Epidermal melanocyte (primary cell): Measurements from ENCODE around the gene GHR.

Experiments
- DNase-seq: peaks from one replicate; pipeline ENCODE4 v3.0.0; 2011; ENCODE audit warnings: low spot score; ENCODE audit not compliant: insufficient read length

GHR gene

DNA sequence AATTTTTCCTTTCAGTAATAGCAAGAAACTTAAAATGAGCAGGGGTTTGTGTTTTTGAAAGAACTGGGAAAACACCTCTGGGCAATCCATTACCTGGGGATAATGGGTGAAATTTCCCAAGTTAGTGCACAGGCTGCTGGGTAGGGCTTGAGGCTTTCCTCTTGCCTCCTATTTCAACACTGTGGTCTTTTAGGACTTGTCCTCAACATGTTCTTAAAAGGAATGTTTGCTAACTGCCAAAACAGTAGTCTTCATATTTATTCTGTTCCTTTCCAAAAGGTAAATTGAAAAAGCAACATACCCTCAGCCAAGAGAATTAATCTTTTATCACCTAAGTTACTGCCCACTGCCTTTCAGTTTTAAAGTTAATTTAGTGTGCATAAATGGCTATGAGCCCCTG lies 175.1 kb downstream of the GHR start:
- DNase-seq, result no peak

DNA sequence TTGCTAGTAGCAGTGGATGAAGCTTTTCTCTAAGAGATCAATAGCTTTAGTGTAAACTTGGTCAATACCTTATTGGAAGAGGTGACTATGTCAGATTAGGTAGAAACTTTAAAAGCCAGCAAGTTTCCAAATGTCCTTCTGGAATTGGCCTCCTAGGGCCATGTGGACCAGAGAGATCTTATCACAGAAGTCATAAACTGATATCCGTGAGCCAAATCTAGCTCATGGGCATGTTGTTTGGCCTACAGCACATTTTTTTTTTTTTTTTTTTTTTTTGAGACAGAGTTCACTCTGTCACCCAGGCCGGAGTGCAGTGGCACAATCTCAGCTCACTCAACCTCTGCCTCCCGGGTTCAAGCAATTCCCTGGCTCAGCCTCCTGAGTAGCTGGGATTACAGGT lies 175.9 kb downstream of the GHR start:
- no peak for DNase-seq

DNA sequence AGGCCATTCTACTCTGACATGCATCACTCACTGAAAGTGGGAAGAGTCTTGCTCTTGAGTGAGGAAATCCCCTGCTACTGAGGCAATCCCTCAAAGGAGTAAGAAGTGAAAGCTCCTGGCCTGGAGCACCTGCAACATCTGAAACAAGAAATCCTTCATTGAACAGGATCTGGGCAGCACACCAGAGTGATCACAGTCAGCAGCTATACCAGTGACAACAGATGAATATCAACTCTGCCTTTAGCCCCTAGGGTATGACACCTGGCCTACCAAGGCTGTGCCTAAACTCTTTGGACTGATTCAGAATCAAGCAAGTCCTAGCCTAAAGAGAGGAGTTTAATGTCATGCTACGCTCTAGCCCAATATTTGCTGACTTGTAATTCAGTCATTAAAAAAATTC lies 177.2 kb downstream of the GHR start:
- no peak for DNase-seq

DNA sequence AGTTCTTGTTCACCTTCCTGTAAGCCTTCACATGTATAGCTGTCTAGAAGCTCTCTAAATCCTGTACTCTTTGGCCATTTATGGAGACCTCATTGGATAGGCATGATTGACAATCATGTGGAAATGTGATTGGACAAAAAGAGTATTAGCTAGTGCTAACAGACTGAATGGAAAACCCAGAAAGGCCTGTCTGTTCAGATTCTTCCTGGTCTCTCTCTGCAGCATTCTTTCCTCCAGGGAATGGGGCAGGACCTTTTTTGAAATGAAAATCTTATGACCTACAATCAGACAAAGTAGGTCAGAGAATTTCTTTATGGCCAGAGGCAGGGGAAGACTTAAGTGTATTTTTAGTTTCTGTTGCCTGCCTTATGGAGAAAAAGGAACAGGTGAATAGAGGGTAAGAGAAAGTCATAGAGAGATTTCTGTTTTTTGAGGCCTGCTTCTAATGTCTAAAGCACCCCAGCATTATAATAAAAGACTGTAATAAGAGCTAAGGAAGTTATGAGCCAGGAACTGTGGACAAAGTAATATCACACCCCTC lies 181.0 kb downstream of the GHR start:
- DNase-seq, result no peak

DNA sequence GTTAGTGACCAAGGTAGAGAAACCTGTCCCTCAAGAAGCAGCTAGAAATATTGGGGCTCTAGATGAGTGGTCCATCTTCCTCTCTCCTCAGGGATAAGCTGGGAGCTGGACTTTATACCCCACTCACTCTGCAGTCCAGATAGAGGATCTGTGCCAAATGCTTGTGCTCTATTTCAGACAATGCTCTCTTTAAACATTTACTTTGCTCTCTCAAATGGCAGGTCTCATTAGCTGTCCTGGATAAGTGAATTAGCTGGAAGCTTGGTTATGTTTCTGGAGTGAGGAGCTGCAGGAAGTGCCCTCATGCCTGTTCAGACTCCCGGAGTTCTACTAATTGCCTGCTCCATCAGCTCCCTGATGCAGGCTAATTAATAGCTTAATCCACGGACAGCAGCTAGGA lies 182.3 kb downstream of the GHR start:
- DNase-seq, result no peak

DNA sequence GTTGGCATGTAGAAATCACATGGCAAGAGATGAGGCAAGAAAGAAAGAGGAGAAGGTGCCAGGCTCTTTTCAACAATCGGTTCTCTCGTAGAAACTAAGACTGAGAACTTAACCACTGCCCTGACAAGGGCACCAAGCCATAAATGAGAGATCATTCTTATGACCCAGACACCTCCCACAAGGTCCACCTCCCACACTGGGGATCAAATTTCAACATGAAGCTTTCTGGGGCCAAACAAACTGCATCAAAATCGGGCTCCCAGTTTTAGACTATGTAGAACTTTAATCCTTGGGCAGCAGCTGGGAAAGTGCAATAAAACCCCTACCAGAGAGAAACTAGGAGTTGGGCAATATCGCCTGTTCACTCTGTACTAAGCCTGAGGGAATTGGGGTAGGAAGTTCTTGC lies 183.2 kb downstream of the GHR start:
- no peak for DNase-seq

DNA sequence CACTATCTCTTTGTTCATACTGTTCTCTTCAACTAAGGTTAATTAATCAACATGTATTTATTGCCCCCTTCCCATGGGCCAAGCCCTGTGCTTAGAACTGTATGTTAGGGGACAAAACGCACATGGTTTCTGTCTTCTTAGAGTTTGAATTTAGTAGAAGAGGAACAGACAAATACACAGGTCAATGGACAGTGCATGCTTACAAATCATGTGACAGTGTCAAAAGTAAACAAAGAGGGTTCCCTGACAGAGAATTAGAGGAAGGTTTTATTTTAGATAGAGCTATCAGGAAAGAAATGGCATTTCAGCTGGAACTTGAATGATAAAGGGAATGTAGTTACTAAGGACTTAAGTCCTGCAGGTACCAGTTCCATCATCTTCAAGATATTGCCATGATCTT lies 188.2 kb downstream of the GHR start:
- DNase-seq, result no peak

DNA sequence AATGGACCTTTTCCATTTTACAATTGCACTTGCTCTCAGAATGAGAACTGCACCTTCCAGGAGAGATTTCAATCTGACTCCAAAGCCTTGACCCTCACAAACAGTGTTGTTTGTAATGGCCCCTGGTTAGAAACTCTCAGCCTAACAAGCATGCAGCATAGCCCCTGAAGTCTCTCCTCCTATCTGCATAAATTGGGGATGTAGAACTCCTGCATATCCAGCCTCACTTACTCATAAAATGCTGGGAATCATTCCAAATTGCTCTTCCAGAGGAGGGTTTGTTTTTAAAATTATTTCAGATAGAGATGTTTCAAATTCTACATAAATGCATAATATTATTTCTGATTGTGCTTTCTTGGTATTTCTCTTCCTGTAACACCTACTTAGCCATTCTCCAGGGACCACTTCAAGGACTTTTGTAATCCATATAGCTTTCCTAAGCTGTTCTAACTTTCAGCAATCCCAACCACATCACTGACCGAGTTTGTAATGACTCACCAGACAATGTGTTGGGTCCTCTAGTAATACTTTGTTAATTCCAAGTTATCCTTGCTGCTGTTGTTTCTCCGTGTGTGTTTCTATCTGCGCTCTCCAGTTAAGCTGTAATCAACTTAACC lies 189.6 kb downstream of the GHR start:
- no peak for DNase-seq

DNA sequence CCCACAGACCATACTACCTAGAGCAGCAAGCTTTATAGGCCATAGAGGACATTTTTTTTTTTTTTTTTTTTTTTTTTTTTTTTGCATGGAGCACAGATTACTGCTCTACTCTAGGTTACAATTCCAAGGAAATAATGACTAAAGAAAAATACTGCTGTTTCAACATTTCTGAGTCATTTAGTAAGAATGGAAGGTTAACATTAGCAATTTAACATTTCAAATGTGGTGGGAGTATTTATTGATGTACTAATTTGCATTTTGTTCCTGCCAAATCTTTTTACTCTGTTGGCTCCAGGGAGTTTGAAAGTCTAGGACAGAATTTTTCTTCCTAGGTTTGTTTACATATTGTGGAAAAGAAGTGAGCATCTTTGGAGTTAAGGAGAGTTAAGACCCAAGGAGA lies 191.3 kb downstream of the GHR start:
- no peak for DNase-seq

DNA sequence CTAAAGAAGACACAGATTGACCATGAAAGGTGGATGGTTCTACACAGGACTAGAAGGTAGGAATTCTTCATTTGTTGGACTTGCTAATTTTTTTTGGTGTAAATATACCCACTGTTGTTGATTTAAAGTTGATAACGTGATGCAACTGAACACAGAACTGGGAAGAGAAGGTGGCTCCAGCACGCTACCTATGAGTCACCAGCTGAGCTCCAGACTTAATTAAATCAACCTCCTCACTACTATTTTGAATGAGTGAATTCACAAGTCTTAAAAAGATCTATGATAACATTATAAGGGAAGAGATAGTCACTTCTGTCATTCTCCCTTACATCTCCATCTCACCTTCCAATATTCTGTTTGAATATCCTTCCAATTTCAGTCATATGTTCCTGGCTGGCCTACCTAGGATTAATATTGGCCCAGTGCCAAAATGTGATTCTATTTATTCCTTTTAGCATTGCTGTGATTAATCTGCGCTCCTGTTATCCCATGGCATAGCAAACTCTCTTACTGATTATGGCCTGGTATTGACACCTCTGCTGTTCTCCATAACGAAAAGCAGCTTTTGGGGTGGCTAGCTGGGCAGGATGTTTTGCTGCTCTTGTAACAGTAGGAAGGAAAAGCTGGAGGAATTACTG lies 197.5 kb downstream of the GHR start:
- no peak for DNase-seq

DNA sequence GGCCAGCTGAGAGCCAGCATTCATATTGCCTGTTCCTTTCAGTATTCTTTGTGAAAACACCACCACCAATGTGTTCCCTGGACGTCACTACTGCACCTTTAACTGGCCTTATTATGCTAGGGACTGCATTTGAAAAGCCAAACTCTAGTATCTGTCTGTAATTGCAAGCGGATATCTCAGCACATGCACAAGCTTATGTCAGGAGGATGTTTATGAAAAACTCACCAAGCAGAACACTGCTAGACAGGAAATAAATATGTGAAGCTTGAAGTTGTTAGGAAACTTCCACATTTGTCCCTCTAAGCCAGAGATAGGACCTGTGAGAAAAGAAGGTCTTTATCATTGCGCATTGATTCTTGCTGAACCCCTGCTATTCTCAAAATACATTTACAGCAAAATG lies 198.0 kb downstream of the GHR start:
- no peak for DNase-seq

DNA sequence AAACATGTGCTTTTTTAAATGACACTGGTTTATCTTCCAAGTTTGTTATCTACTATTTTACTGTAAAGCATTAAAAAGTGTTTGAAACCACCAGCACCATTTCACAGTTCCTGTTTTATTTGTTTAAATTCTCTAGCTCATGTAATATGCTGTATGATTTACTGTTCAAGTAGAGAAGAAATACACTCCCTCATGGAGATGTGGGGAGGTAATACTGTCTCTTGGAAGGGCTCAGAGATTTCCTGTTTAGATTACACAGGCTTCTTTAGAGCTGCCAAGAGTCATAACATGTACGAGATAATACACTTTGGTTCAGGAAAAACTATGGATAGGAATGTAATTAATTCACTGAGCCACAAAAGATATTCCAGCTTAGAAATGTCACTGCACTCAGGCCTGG lies 198.4 kb downstream of the GHR start:
- DNase-seq, result no peak

DNA sequence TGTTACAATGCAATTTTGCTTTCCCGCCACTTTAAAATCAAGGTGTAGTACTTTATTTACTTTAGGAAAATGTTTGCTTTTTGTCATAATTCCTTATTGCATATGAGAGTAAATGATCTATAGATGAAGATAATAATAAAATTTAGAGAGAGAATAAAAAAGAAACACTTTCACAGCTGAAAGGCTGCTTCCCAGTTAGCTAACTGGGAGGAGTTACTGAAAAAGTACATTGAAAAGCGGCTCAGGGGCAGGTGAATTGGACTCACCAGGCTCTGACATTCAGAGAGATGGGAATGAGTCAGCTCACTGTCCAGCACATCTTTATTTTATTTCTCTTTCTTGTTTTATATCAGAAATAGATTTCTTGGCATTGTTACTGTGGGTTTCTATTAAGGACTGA lies 201.7 kb downstream of the GHR start:
- no peak for DNase-seq

DNA sequence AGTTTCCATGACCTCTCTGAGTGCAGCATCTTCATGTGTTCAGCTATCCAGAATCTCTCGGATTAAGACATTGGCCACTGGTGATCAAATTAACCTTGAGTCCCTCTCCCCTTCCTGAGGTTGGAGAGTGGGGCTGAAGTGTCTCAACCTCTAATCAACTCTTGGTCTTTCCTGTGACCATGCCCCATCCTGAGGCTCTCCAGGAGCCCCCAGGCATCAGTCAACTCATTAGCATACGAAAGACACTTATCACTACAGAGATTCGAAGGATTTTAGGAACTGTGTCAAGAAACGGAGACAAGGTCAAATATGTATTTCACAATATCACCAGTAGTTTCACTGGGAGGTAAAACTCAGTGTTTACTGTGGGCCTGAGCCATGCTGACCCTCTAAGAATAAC lies 203.2 kb downstream of the GHR start:
- no peak for DNase-seq

DNA sequence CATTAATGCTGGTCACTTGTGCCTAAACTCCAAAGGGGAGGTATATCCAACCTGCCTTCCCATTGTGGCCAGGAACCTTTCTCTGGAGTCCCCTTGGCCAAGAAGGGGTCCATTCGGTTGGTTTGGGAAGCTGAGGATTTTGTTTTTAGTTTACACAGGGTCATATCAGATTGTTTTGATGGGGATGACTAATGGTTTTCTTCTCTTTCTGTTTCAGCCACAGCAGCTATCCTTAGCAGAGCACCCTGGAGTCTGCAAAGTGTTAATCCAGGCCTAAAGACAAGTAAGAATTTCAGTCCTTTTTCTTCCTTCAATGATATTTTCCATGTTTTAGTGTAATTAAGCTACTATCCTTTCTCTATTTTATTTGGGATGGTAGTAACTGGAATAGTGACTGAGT lies 205.6 kb downstream of the GHR start:
- DNase-seq, result no peak

DNA sequence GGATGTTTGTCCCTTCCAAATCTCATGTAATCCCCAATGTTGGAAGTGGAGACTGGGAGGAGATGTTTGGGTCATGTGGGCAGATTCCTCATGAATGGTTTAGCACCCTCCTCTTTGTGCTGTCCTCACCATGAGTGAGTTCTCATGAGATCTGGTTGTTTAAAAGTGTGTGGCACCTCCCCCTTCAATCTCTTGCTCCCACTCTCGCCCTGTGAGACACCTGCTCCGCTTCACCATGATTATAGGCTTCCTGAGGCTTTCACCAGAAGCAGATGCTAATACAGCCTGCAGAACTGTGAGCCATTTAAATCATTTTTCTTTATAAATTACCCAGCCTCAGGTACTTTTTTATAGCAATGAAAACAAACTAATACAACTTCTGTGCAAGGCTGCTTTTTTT lies 206.0 kb downstream of the GHR start:
- DNase-seq, result no peak

DNA sequence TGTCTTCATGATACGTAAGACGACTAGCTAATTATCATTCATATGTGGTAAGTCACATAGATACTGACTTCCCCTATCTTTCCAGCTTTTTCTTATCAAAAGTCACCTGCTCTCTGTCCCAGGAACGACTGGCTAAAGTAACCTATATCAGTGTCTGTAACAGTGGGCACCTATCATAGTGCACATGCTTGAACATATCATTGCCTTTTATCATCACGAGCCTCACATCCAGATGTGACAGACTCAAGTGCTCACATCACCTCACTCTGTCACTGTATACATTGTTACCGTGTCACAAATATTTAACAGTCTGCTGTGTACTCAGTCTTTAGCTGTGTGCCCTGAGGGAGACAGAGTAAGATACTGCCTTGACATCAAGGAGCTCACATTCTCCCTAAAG lies 208.0 kb downstream of the GHR start:
- DNase-seq, result no peak

DNA sequence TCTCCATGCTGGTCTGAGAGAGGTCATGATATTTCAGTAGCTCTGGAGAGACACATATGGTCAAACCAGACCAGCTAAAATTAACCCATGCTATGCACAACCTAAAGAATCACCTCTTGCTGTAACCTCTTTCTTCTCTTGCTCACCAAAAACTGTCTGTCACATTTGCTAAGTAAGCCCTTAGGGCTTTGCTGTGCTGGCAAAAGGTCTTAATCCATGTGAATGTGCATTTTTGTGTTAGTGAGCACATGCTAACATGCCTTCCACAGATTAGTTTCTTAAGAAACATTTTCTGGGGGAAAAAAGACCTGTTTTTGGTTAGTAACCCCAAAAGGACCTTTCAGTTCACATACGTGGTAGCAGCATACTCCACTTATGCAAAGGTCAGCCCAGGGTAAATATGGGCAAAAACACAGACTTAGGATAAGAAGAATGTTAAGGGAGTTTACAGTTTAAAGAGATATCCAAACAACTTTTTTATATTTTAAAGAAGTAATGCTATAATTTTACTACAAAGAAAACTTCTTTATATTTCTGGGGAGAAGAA lies 209.2 kb downstream of the GHR start:
- DNase-seq, result no peak

DNA sequence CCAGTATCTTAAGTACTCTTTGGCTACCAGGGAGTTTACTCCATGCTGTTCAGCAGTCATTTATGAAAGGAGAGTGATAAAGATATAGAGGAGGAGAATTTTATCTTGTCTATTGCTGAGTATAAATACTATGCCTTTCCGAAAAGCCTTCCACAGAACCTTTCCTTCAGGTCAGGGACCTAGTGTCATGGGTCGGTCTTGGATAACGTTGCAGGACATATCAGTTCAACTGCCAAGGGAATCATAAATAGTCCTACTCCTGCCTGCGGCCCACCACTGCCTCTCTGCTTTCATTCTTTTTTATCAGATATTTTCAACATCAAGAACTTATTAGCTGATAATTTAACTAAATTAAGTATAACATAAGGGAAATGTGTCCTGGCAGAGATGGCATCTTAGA lies 211.3 kb downstream of the GHR start:
- DNase-seq, result no peak

DNA sequence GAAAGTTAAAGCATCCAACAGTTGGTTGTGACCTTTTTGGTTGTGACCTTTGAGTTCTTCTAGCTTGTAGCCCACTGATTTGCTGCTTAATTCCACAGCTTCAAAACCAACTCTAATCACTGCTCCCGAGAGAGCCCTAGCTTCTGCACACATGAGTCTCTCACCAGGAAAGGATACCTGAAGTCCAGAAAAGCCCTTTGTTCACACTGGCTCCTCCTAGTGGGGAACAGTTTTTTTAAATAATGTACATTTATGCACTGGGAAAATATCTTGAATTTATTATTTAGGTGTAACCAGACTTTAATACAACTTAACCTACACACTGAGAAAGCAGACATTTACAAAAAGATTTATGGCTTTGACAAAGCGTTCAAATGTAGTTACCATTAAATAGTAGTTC lies 213.2 kb downstream of the GHR start:
- DNase-seq, result no peak

DNA sequence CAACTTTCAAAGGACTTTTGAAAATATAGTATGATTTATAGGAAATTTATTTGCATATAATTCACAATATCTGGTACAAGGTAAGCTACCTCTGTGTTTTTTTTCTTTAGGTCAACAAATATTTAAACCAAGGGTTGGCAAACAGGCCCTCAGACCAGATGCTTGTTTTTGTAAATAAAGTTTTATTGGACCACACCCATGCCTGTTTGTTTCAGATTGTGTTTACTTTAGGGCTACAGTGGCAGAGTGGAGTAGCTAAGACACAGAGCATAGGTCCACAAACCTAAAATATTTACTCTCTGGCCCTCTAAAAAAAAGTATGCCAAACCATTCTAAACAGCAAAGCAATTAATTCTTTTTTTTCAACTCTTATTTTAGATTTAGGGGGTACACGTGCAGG lies 213.7 kb downstream of the GHR start:
- DNase-seq, result no peak

DNA sequence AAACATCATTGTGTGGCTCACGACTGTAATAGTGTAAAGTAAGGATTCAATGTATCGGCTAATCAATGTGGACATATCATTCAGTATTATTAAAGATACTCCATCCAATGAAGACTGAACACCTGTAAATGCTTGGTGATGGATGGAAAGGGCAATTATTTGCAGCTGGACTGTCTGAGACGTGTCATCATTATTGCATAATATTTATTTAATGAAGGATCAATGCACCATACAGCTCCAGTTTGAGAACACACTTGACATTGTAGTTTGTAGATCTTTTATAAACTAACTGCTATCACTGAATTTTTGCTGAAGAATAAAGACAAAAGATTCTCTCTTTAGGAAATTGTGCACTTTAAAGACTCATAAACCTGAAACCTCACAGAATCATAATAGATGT lies 215.7 kb downstream of the GHR start:
- no peak for DNase-seq

DNA sequence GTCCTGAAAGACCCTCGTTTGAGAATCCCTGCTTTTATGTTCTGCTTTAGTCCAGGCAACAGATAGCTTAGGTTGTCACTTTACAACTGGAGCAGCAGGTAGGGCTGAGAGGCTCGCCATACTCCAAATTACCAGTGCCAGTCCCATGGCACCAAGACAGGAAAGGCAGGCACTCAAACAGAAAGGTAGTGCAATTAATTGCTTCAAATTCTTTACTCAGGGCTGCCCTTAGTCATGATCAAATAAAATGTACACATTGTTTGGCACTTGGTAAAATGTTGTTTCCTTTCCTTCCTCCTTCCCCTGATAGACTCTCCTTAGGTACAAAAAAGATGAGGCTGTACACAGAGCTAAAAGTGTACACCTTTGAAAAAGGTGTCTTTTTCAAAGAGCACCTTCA lies 217.6 kb downstream of the GHR start:
- DNase-seq, result no peak
